Loucy (cell line): Measurements from ENCODE around the gene DSCAM.

Experiments
- CTCF ChIP-seq: fragments of 200-600 bp; sonication (generic); conservative IDR thresholded peaks from 2 replicates; pipeline ENCODE4 v1.5.1; 2014; ENCODE audit warnings: mild to moderate bottlenecking, antibody characterized with exemption, low read length
- EZH2phosphoT487 ChIP-seq: fragments of 200-600 bp; IDR thresholded peaks from 2 replicates; pipeline ENCODE4 v1.6.1; 2018; ENCODE audit warnings: antibody characterized with exemption, mild to moderate bottlenecking, moderate library complexity, borderline replicate concordance

- no peak for TF ChIP-seq CTCF
- no peak for TF ChIP-seq EZH2phosphoT487
These were observed 341.7 kb downstream of the DSCAM start for GRCh38 chr21:40505244-40505643.
